ENCODE data around the gene TRABD2B.

TRABD2B gene

GRCh38 chr1:47766832-47767740, 230.1 kb downstream of the TRABD2B start:
- CTCF ChIA-PET = interaction anchor here (3.9 kb wide), 1 partner anchor 12 kb away, joined by 28 read pairs; no protein-coding TSS in a partner anchor
- no peak for DNase-seq (ENCODE audit: extremely low spot score)
- POLR2A ChIA-PET = no interaction called here
- no peak for TF ChIP-seq CTCF (IDR thresholded peaks at IDR 0.05; ENCODE audit: control extremely low read depth, extremely low read depth, low read depth, missing control alignments)

DNA sequence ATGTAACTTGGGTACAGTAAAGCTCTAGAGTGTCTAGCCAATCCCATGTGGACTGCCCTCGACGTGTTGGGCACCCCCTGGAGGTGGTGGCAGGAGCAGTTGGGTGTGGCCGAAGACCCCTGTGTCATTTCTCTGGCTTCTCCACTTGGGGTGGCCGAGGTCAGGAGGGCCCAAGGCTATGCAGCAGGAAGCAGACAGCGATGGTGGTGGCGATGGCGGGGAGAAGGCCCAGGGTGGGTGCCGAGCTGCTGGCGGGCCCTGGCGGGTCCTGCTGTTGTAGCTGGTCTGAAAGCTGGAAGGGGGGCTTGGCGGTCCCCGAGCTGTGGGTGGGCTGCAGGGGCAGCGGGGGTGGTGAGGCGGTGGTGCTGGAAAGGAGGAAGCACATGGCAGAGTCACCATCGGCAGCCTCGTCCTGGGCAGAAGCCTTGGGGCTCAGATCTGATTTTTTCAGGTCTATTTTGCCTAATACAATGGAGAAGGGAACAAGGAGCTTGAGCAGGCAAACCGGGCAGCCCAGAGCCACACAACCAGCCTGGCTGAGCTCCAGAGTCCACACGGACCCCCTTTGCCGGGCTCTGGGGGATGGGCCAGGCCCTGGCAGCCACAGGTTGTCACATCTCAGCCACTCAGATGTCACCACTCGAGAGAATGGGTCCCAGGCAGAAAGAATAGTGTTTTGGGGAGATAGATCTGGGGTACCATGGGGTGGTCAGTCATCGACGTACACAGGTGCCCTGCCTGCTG, 231.3 kb downstream of the TRABD2B start:
- CTCF ChIA-PET = interaction anchor here (3.9 kb wide), 1 partner anchor 11 kb away, joined by 28 read pairs; no protein-coding TSS in a partner anchor
- no peak for TF ChIP-seq CTCF (IDR thresholded peaks at IDR 0.05; ENCODE audit: control extremely low read depth, extremely low read depth, low read depth, missing control alignments)
- POLR2A ChIA-PET = no interaction called here
- DNase-seq (ENCODE audit: extremely low spot score) = no peak

DNA sequence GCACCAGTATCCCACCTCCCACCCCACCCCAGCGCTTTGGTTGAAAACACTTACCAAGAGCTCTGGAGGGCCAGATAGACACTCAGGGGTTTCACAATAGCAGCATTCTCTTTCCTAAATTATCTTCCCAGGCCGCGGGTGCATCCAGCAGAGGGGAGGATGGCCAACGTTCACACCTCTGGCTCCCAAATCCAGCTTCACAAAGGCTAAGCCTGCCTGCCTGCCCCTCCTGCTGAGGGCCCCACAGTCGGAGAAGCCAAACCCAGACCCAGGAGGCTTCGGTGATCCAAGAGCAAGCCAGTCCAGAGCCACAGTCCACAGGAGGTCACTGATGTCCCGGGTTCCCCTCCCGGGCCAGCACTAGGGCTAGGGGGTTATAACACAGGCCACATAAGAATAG, 231.9 kb downstream of the TRABD2B start:
- TF ChIP-seq CTCF (IDR thresholded peaks at IDR 0.05; ENCODE audit: control extremely low read depth, extremely low read depth, low read depth, missing control alignments) = no peak
- ChIA-PET POLR2A (no interaction called here), CTCF (interaction anchor here (3.9 kb wide), 1 partner anchor 10 kb away, joined by 28 read pairs; no protein-coding TSS in a partner anchor)
- no peak for DNase-seq (ENCODE audit: extremely low spot score)

DNA sequence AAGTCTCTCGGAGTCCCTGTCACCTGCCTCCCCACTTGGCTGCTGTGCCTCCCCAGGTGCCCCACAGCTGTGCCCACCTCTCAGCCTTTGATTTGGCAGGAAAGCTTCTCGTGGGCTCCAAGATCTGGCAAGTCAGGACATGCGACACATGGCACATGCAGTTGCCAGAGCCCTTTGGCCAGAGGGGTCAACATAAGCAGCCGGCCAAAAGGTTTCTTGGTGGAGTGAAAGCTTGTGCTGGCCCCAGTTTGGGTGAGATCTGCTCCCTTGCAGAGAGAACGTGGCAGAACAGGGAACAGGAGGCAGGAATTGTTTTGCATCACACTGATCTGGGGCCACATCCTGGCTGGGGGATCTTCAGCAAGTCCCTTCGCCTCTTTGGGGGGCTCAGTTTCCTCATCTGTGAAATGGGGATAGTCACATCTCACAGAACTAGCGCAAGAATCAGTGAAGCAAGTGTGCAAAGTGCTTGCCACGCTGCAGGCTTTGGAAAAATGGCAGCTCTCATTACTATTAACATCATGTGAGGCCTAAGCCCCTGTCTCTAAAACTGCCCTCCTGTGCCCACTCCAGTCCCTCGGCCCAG, 232.6 kb downstream of the TRABD2B start:
- no peak for DNase-seq (ENCODE audit: extremely low spot score)
- ChIA-PET POLR2A (no interaction called here), CTCF (interaction anchor here (3.9 kb wide), 1 partner anchor 9 kb away, joined by 28 read pairs; no protein-coding TSS in a partner anchor)
- no peak for TF ChIP-seq CTCF (IDR thresholded peaks at IDR 0.05; ENCODE audit: control extremely low read depth, extremely low read depth, low read depth, missing control alignments)

DNA sequence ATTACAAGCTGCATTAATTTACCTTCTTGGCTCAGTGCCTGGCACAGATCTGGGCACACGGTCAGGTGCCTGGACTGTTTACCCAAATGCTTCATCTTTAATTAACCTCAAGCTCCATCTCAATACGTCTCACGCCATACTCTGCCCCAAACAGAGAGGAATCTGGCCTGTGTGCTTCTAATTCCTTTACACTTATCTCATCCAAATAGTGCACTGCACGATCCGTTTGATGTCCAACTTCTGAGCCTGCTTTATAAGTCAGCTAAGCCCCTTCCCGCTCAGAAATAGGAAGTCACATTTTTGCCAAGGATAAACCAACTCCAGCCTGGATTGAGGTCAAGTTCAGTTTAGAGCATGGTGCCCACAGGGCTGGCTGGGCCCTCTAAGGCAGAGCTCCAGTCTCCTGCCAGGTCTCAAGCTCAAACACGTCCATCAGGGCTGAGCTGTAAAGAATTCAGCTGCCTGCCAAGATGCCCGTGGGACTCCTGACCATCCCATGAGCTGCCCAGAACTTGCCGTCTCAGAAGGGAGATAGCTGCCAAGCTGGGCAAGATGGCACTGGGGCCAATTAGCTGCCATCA, 233.5 kb downstream of the TRABD2B start:
- no peak for TF ChIP-seq CTCF (IDR thresholded peaks at IDR 0.05; ENCODE audit: control extremely low read depth, extremely low read depth, low read depth, missing control alignments)
- no peak for DNase-seq (ENCODE audit: extremely low spot score)
- CTCF ChIA-PET = interaction anchor here (3.9 kb wide), 1 partner anchor 8 kb away, joined by 28 read pairs; no protein-coding TSS in a partner anchor
- POLR2A ChIA-PET = no interaction called here

- no peak for DNase-seq (ENCODE audit: extremely low spot score)
- ChIA-PET POLR2A (no interaction called here), CTCF (interaction anchor here (3.1 kb wide), 1 partner anchor 36 kb away, joined by 14 read pairs; no protein-coding TSS in a partner anchor)
- no peak for TF ChIP-seq CTCF (IDR thresholded peaks at IDR 0.05; ENCODE audit: control extremely low read depth, extremely low read depth, low read depth, missing control alignments)
Measured at GRCh38 chr1:47761974-47762373, 235.2 kb downstream of the TRABD2B start.

Data from GM10248 (cell line).